Thymus (tissue), 11 donors: ENCODE data around the gene MAPK4. TPM values are rescaled to one million over a fixed set of nuclear protein-coding genes. Genes with fewer than 3 reads are reported as not detected.
A peak's percentile ranks its signal among the peaks of the same experiment; 100 is the strongest.

ENCODE experiments used
- DNase-seq, 9 donors: peaks; one replicate each; pipeline ENCODE4 v3.0.0-alpha.2; 2013; ENCODE audit warnings: low spot score in 9 of 9, low read depth in 6 of 9, missing footprints in 1 of 9
- H3K27ac ChIP-seq, 2 donors: one replicate each; pipeline ENCODE4 v1.5.1; 2013; ENCODE audit warnings: control low read depth in 1 of 2, low read depth in 1 of 2, low read length in 1 of 2, mild to moderate bottlenecking in 1 of 2, moderate library complexity in 1 of 2
- H3K27me3 ChIP-seq, 2 donors: one replicate each; pipeline ENCODE4 v1.5.1; 2013; ENCODE audit warnings: low read length in 1 of 2; ENCODE audit not compliant: control insufficient read depth in 2 of 2, insufficient read depth in 1 of 2
- H3K36me3 ChIP-seq, 2 donors: one replicate each; pipeline ENCODE4 v1.5.1; 2013; ENCODE audit warnings: low read length in 1 of 2, mild to moderate bottlenecking in 1 of 2, moderate library complexity in 1 of 2; ENCODE audit not compliant: control insufficient read depth in 2 of 2, insufficient read depth in 2 of 2
- H3K4me1 ChIP-seq, 2 donors: one replicate each; pipeline ENCODE4 v1.5.1; 2013; ENCODE audit warnings: low read length in 2 of 2; ENCODE audit not compliant: control insufficient read depth in 2 of 2, insufficient read depth in 2 of 2
- H3K4me3 ChIP-seq, 2 donors: one replicate each; pipeline ENCODE4 v1.5.1; 2013; ENCODE audit warnings: low read length in 2 of 2, control low read depth in 1 of 2, mild to moderate bottlenecking in 1 of 2
- H3K9me3 ChIP-seq, 2 donors: one replicate each; pipeline ENCODE4 v1.5.1; 2013; ENCODE audit warnings: low read length in 1 of 2, mild to moderate bottlenecking in 1 of 2; ENCODE audit not compliant: control insufficient read depth in 2 of 2, insufficient read depth in 1 of 2
- WGBS: extraction: QIAGEN DNeasy Blood & Tissue Kit; methylation state at CpG from one replicate; pipeline ENCODE4 v1.1.7; 2013; 5-methylcytosine and 5-hydroxymethylcytosine counted together
- polyA plus RNA-seq: library from polyadenylated mRNA; stranded (reverse); fragments of 200-250 nt; gene quantifications from one replicate; pipeline ENCODE4 v1.2.3, GENCODE V29; 2013
- total RNA-seq: library from RNA; stranded (reverse); fragments of 120-200 nt; gene quantifications from one replicate; pipeline ENCODE4 v1.2.4, GENCODE V29; 2013
- donor health status: healthy.

MAPK4 gene
- total and polyA plus RNA-seq, 2 donors: 3.1 to 6.9 TPM

DNA sequence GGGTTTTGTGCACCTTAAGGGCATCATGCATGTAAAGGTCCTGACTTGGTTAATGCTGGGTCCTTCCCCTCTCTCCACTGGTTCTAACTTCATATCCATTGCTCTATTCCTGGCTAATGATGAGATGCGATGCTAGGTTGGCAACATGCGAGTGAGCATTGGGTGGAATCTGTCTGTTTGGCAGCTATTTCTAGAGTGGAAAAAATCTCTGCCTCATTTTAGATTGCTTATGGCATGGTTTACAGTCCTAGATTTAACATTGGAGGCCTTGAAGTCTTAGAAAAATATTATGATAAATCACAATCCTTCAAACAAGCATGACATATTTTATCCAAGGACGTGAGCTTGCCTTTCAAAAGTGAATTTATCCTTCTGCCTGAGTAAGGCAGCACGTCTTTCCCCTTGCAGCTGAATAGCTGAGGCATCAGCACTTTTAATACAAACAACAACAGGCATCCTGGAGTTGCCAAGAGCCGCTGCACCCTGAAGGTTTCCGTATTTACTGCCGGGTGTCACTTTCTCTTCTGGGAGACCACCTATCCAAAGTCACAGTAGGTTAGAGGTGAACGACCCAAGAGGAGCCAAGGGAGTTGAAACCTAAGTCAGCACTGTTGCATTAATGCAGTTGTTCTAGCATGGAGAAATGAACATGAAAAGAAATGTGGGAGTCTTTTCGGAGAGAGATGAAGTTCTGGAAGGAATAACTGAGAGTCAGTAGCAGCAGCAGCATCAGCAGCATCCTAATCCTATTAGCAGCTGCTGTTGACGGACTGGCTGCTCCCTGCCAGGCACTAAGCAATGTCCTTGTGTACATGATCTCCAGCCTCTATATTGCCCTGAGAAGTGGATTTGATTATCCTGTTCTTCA, 78.4 kb downstream of the MAPK4 start:
- H3K4me3 ChIP-seq: no peak overlapping the region
- H3K9me3 ChIP-seq: no peaks in the 10 kb centered on the region
- no peak for DNase-seq
- no peaks in the 10 kb centered on the region for H3K36me3 ChIP-seq
- H3K27me3 ChIP-seq: no peaks in the 10 kb centered on the region
- WGBS: 85% methylated on average over 10 of the region's 10 CpGs
- H3K27ac ChIP-seq: peak overlapping the region in 1 of 2 donors; percentile 24
- peaks cover 0 to 2% of the 10 kb centered on the region in 2 donors for H3K4me1 ChIP-seq

- Histone ChIP-seq H3K4me1 (no peaks in the 10 kb centered on the region), H3K36me3 (no peaks in the 10 kb centered on the region), H3K4me3 (no peak overlapping the region), H3K27ac (no peak overlapping the region), H3K9me3 (no peaks in the 10 kb centered on the region), H3K27me3 (no peaks in the 10 kb centered on the region)
- no peak for DNase-seq
- 96% methylated on average over 1 of the region's 1 CpG for WGBS
These were observed 79.1 kb downstream of the MAPK4 start for GRCh38 chr18:50638884-50639420.

DNA sequence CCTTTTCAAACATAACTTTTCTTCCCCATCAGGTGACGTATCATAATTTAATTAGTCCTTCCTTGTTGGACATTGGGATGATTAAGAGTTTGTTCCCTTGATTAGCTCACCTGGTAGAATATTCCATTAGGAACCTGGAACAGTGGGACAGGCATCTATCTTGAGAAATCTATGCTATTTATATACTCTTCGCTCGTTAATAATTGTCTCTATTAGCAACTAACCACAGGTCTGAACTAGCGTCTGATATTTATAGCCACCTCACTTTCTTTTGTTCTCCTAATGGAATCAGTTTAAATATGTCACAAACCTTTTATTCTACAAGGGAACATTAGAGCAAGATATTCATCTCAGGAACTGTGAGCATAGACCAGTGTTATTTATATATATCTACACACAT, 79.8 kb downstream of the MAPK4 start:
- Histone ChIP-seq H3K4me3 (no peak overlapping the region), H3K36me3 (no peaks in the 10 kb centered on the region), H3K27me3 (no peaks in the 10 kb centered on the region), H3K9me3 (no peaks in the 10 kb centered on the region), H3K4me1 (no peaks in the 10 kb centered on the region), H3K27ac (no peak overlapping the region)
- DNase-seq: no peak
- 89% methylated on average over 4 of the region's 4 CpGs for whole genome bisulfite sequencing

GRCh38 chr18:50642439-50642838, 82.6 kb downstream of the MAPK4 start:
- Histone ChIP-seq H3K9me3 (no peaks in the 10 kb centered on the region), H3K4me1 (no peaks in the 10 kb centered on the region), H3K27ac (no peak overlapping the region), H3K4me3 (no peak overlapping the region), H3K36me3 (no peaks in the 10 kb centered on the region), H3K27me3 (no peaks in the 10 kb centered on the region)
- DNase-seq: no peak
- WGBS: 94% methylated on average over 2 of the region's 2 CpGs

DNA sequence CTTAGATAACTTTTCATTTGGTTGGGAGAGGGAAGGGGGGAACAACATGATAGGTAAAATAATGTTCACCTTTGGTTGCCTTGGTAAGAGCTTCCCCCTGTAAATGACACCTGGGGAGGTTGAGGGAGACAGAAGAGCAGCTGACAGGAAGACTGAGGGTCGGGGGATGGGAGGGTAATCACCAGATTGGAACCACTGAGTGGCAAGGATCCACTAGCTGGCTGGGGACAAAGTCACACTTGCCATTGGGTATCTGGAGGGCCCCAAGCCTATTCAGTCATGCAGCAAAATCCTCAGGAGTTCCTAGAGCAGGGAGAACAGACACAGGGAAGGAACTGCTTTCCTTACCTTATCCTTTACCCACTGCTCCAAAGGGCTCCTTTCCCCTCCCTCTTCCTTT, 84.3 kb downstream of the MAPK4 start:
- Histone ChIP-seq H3K36me3 (no peaks in the 10 kb centered on the region), H3K4me1 (no peaks in the 10 kb centered on the region), H3K27me3 (no peaks in the 10 kb centered on the region), H3K4me3 (no peak overlapping the region), H3K27ac (no peak overlapping the region), H3K9me3 (no peaks in the 10 kb centered on the region)
- 82% methylated on average over 1 of the region's 1 CpG for WGBS
- DNase-seq: no peak

GRCh38 chr18:50644807-50645206, 84.9 kb downstream of the MAPK4 start:
- no peaks in the 10 kb centered on the region for H3K4me1 ChIP-seq
- no peak for DNase-seq
- WGBS: 75% methylated on average over 10 of the region's 10 CpGs
- no peaks in the 10 kb centered on the region for H3K9me3 ChIP-seq
- no peak overlapping the region for H3K27ac ChIP-seq
- no peak overlapping the region for H3K4me3 ChIP-seq
- no peaks in the 10 kb centered on the region for H3K36me3 ChIP-seq
- H3K27me3 ChIP-seq: no peaks in the 10 kb centered on the region

GRCh38 chr18:50647237-50647636, 87.3 kb downstream of the MAPK4 start:
- no peaks in the 10 kb centered on the region for H3K27me3 ChIP-seq
- DNase-seq: no peak
- no peaks in the 10 kb centered on the region for H3K36me3 ChIP-seq
- H3K27ac ChIP-seq: no peak overlapping the region
- 88% methylated on average over 7 of the region's 7 CpGs for WGBS
- no peaks in the 10 kb centered on the region for H3K9me3 ChIP-seq
- no peaks in the 10 kb centered on the region for H3K4me1 ChIP-seq
- H3K4me3 ChIP-seq: no peak overlapping the region

DNA sequence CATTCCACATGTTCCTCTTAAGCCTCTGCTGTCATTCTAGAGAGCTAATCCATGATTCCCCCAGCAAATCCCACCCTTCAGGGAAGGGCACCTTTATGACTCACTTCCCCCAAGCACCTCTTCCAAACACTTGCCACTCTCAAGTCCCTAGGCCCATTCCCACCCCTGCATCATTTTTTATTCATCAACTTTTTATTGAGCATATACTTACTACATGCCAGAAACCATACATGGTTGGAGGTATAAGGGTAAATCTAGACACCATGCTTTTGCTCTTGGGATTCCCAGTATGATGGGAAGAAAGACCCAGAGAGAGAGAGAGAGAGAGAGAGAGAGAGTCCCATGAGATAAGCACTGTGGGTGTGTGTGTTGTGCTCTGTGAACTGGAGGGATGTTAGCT, 87.9 kb downstream of the MAPK4 start:
- no peaks in the 10 kb centered on the region for H3K4me1 ChIP-seq
- no peaks in the 10 kb centered on the region for H3K27me3 ChIP-seq
- H3K9me3 ChIP-seq: no peaks in the 10 kb centered on the region
- no peaks in the 10 kb centered on the region for H3K36me3 ChIP-seq
- no peak overlapping the region for H3K4me3 ChIP-seq
- no peak overlapping the region for H3K27ac ChIP-seq
- DNase-seq: no peak

GRCh38 chr18:50649821-50650220, 89.9 kb downstream of the MAPK4 start:
- Histone ChIP-seq H3K36me3 (no peaks in the 10 kb centered on the region), H3K27me3 (no peaks in the 10 kb centered on the region), H3K9me3 (no peaks in the 10 kb centered on the region), H3K4me3 (no peak overlapping the region), H3K4me1 (no peaks in the 10 kb centered on the region), H3K27ac (no peak overlapping the region)
- no peak for DNase-seq
- 88% methylated on average over 4 of the region's 4 CpGs for WGBS
